HepG2 (cell line): Measurements from ENCODE around the gene TLE2. TPM values are rescaled to one million over a fixed set of nuclear protein-coding genes. Genes with fewer than 3 reads are reported as not detected.

Experiments used
- ATAC-seq: fragments of 200-7000 bp; cut with Tn5 transposase; 3 replicates; pipeline ENCODE4 v1.9.1; 2020; ENCODE audit warnings: mild to moderate bottlenecking, moderate library complexity
- BruUV-seq: library from RNA; stranded (reverse); fragments of 400-500 nt; replicated peaks from 2 replicates; lab custom pipeline; 2021; lab: Mats Ljungman, UMichigan
- CTCF ChIA-PET: fragments of 300-600 bp; formaldehyde crosslinking; extraction: SDS; loops from one replicate; lab custom pipeline; 2021; ENCODE audit warnings: low total read pairs, inconsistent platforms, low intra/inter-chr PET ratio; lab: Yijun Ruan, JAX
- POLR2A ChIA-PET: fragments of 350-600 bp; sonication (Branson Sonifier 250); formaldehyde crosslinking; loops from one replicate; lab custom pipeline; 2020; ENCODE audit warnings: antibody characterized with exemption, inconsistent platforms; lab: Yijun Ruan, JAX
- DNase-seq: peaks from one replicate; pipeline ENCODE4 v3.0.0-alpha.2; 2015; ENCODE audit warnings: low spot score
- FAIRE-seq: peaks from 3 replicates; lab custom pipeline; 2011; peaks lifted over from hg19 to GRCh38; lab: Jason Lieb, UNC
- H2AFZ ChIP-seq: one replicate; pipeline ENCODE4 v1.6.1; 2011; ENCODE audit warnings: low read length, inconsistent platforms
- H3K27ac ChIP-seq: fragments of 300-600 bp; 3 replicates; pipeline ENCODE4 v1.8.0; 2011; ENCODE audit warnings: mixed run types, mild to moderate bottlenecking, mixed read lengths, low read length, inconsistent platforms; ENCODE audit not compliant: insufficient read depth; ENCODE audit errors: extremely low read length
- H3K27me3 ChIP-seq, 2 experiments: fragments of 200-600 bp in 1 of 2; 2 replicates in 1 of 2; 3 replicates in 1 of 2; pipeline versions ENCODE4 v1.6.0 to v1.8.0; 2011; ENCODE audit warnings: low read length in 2 of 2, mild to moderate bottlenecking in 2 of 2, moderate library complexity in 2 of 2, inconsistent platforms in 1 of 2; ENCODE audit not compliant: insufficient read depth in 2 of 2, control insufficient read depth in 1 of 2
- H3K36me3 ChIP-seq, 2 experiments: fragments of 200-600 bp in 1 of 2; replicated peaks in 1 of 2; 2 replicates in 1 of 2; 3 replicates in 1 of 2; pipeline versions ENCODE4 v1.5.1 to v1.8.0; 2011; ENCODE audit warnings: low read length in 2 of 2, inconsistent platforms in 1 of 2; ENCODE audit not compliant: insufficient read depth in 2 of 2, control insufficient read depth in 1 of 2
- H3K4me1 ChIP-seq: 2 replicates; pipeline ENCODE4 v1.5.1; 2012; ENCODE audit warnings: low read length, inconsistent platforms; ENCODE audit not compliant: insufficient read depth
- H3K4me2 ChIP-seq: 2 replicates; pipeline ENCODE4 v1.6.0; 2011; ENCODE audit warnings: low read depth, low read length, inconsistent platforms
- H3K4me3 ChIP-seq, 3 experiments: fragments of 200-600 bp in 1 of 3; sonication (generic), shearing (Covaris generic) in 1 of 3; replicated peaks in 1 of 3; 2 replicates each; pipeline ENCODE4 v1.5.1; 2011 to 2016; ENCODE audit warnings: low read length in 3 of 3, inconsistent platforms in 2 of 3, low read depth in 2 of 3, mild to moderate bottlenecking in 2 of 3, control low read depth in 1 of 3, mixed read lengths in 1 of 3; ENCODE audit not compliant: insufficient read depth in 1 of 3
- H3K79me2 ChIP-seq: one replicate; pipeline ENCODE4 v1.6.1; 2011; ENCODE audit warnings: low read length, inconsistent platforms; ENCODE audit not compliant: insufficient read depth
- H3K9ac ChIP-seq: 2 replicates; pipeline ENCODE4 v1.6.0; 2011; ENCODE audit warnings: mild to moderate bottlenecking, low read depth, low read length, inconsistent platforms; ENCODE audit not compliant: insufficient read depth
- H3K9me3 ChIP-seq: 2 replicates; pipeline ENCODE4 v1.5.1; 2012; ENCODE audit warnings: mild to moderate bottlenecking, low read length
- H4K20me1 ChIP-seq: 2 replicates; pipeline ENCODE4 v1.6.0; 2011; ENCODE audit warnings: inconsistent platforms, mild to moderate bottlenecking, low read length, moderate library complexity; ENCODE audit not compliant: insufficient read depth
- FOXA3 ChIP-seq: IDR thresholded peaks from 2 replicates; pipeline ENCODE4 v1.6.1; 2016; ENCODE audit warnings: missing genetic modification reagents, missing compliant biosample characterization
- FOXC1 ChIP-seq: sonication (generic); formaldehyde crosslinking; IDR thresholded peaks from 2 replicates; pipeline ENCODE4 v1.8.0; 2022; ENCODE audit warnings: mild to moderate bottlenecking, missing genetic modification reagents, borderline replicate concordance
- GATAD2A ChIP-seq: IDR thresholded peaks from 2 replicates; pipeline ENCODE4 v1.6.1; 2016
- NCOA5 ChIP-seq: sonication (generic); formaldehyde crosslinking; IDR thresholded peaks from 2 replicates; pipeline ENCODE4 v1.4.0; 2020; ENCODE audit warnings: missing genetic modification reagents
- NFATC3 ChIP-seq: sonication (generic); formaldehyde crosslinking; IDR thresholded peaks from 2 replicates; pipeline ENCODE4 v1.5.1; 2020; ENCODE audit warnings: mild to moderate bottlenecking, missing genetic modification reagents
- NR2F2 ChIP-seq: IDR thresholded peaks from 2 replicates; pipeline ENCODE4 v1.6.1; 2012; ENCODE audit warnings: low read depth, inconsistent platforms, borderline replicate concordance
- PAWR ChIP-seq: sonication (generic); formaldehyde crosslinking; IDR thresholded peaks from 2 replicates; pipeline ENCODE4 v1.4.0; 2020; ENCODE audit warnings: missing genetic modification reagents, mild to moderate bottlenecking, borderline replicate concordance
- SAP130 ChIP-seq: IDR thresholded peaks from 2 replicates; pipeline ENCODE4 v1.6.1; 2016; ENCODE audit warnings: low read depth
- SIX4 ChIP-seq: sonication (generic); formaldehyde crosslinking; IDR thresholded peaks from 2 replicates; pipeline ENCODE4 v1.4.0; 2020; ENCODE audit warnings: missing genetic modification reagents
- SMAD9 ChIP-seq: sonication (generic); formaldehyde crosslinking; IDR thresholded peaks from 2 replicates; pipeline ENCODE4 v1.5.1; 2020; ENCODE audit warnings: mild to moderate bottlenecking, missing genetic modification reagents
- YY1 ChIP-seq: IDR thresholded peaks from 2 replicates; pipeline ENCODE4 v1.6.1; 2011; ENCODE audit warnings: low read length, low read depth, moderate library complexity, mild to moderate bottlenecking; ENCODE audit not compliant: insufficient read depth, insufficient replicate concordance
- ZNF552 ChIP-seq: sonication (generic); formaldehyde crosslinking; IDR thresholded peaks from 2 replicates; pipeline ENCODE4 v1.9.0; 2022; ENCODE audit warnings: missing genetic modification reagents, mild to moderate bottlenecking, borderline replicate concordance
- ZNF605 ChIP-seq: sonication (generic); formaldehyde crosslinking; IDR thresholded peaks from 2 replicates; pipeline ENCODE4 v1.8.0; 2022; ENCODE audit warnings: mild to moderate bottlenecking, missing genetic modification reagents
- ZNF772 ChIP-seq: sonication (generic); formaldehyde crosslinking; IDR thresholded peaks from 2 replicates; pipeline ENCODE4 v1.5.0; 2020; ENCODE audit warnings: mild to moderate bottlenecking, missing genetic modification reagents
- WGBS: methylation state at CpG from one replicate; pipeline ENCODE4 v1.1.6; 2017; ENCODE audit warnings: low lambda C conversion rate; 5-methylcytosine and 5-hydroxymethylcytosine counted together
- in situ Hi-C: cut with HindIII; loops from 2 replicates; pipeline ENCODE4 v1.10.0; 2017; ENCODE audit warnings: low pct_unique_long_range_greater_than_20kb; ENCODE audit not compliant: extremely low pct_ligation_motif_present
- intact Hi-C: fragments of 100-400 bp; cut with micrococcal nuclease; formaldehyde crosslinking; loops from one replicate; pipeline ENCODE4 v1.10.0; 2022; ENCODE audit not compliant: unreplicated experiment
- polyA plus RNA-seq, 8 experiments: library from polyadenylated mRNA; depleted of rRNA in 3 of 8; stranded (reverse) in 7 of 8; unstranded in 1 of 8; fragments of >200 nt; fragmentation: Illumina TruSeq in 4 of 8; extraction: Trizol in 4 of 8; gene quantifications; 2 replicates each; pipeline versions ENCODE4 v1.2.1 to v1.2.3, GENCODE V29; 2011 to 2016; ENCODE audit warnings: low read depth in 4 of 8, missing spikeins in 1 of 8, mixed read lengths in 1 of 8; ENCODE audit not compliant: insufficient read depth in 1 of 8
- total RNA-seq, 5 experiments: library from RNA; depleted of rRNA; stranded (reverse); fragments of >200 nt; fragmentation: Illumina TruSeq; extraction: Trizol; gene quantifications; 2 replicates each; pipeline ENCODE4 v1.2.3, GENCODE V29; 2016; ENCODE audit warnings: low read depth in 1 of 5
- TF ChIP-seq, protein P1 (sequence below): IDR thresholded peaks from 2 replicates; pipeline ENCODE4 v1.6.1; 2016; ENCODE audit warnings: low read depth, control low read depth
- TF ChIP-seq, protein P2 (sequence below): sonication (generic); formaldehyde crosslinking; IDR thresholded peaks from 2 replicates; pipeline ENCODE4 v1.4.0; 2020; ENCODE audit warnings: missing genetic modification reagents, borderline replicate concordance

TLE2 gene
- total and polyA plus RNA-seq, 2 of the 13 experiments (the other 11 are each of a cell fraction or from before 2014, with no cell fraction given), result 0.07 to 0.81 TPM

GRCh38 chr19:2993579-2993978 lies 35.5 kb downstream of the TLE2 start:
- Histone ChIP-seq H3K27me3 (peaks cover 1 to 28% of the 10 kb centered on the region in 2 experiments; a peak in 3 of 5 replicates), H3K36me3 (no peaks in the 10 kb centered on the region), H3K9me3 (no peaks in the 10 kb centered on the region), H2AFZ (no peak overlapping the region), H3K4me2 (no peak overlapping the region), H3K4me3 (no peak overlapping the region), H4K20me1 (no peaks in the 10 kb centered on the region), H3K79me2 (no peaks in the 10 kb centered on the region), H3K4me1 (no peaks in the 10 kb centered on the region), H3K9ac (no peak overlapping the region), H3K27ac (no peak overlapping the region)
- 50% methylated on average over 9 of the region's 9 CpGs for WGBS
- TF ChIP-seq SAP130 (CRISPR knock-in tag), result no peak
- TF ChIP-seq ZNF605 (CRISPR knock-in tag), result no peak
- TF ChIP-seq GATAD2A, result no peak
- TF ChIP-seq NFATC3 (CRISPR knock-in tag), result no peak
- TF ChIP-seq NCOA5 (CRISPR knock-in tag), result no peak
- TF ChIP-seq PAWR (CRISPR knock-in tag), result no peak
- TF ChIP-seq ZNF772, result no peak
- in situ Hi-C loops, result no loop called here
- ChIA-PET POLR2A (no interaction called here), CTCF (no interaction called here)
- intact Hi-C loops, result no loop called here
- FAIRE-seq, result no peak
- no peak for ATAC-seq
- DNase-seq, result no peak
- BruUV-seq, result no TSS peak

DNA sequence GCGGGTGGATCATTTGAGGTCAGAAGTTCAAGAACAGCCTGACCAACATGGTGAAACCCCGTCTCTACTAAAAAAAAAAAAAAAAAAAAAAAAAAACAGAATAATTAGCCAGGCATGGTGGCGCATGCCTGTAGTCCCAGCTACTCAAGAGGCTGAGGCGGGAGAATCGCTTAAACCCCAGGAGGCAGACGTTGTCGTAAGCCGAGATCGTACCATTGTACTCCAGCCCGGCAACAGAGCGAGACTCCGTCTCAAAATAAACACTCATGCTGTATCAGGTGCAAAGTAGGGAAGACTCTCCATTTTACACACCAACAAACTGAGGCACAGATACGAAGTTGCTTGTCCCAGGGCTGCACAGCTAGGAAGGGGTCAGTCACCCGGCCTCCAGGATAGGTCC lies 36.1 kb downstream of the TLE2 start:
- Histone ChIP-seq H3K4me3 (no peak overlapping the region), H3K9ac (no peak overlapping the region), H3K36me3 (no peaks in the 10 kb centered on the region), H3K9me3 (no peaks in the 10 kb centered on the region), H3K4me1 (peaks cover 1% of the 10 kb centered on the region), H3K4me2 (no peak overlapping the region), H4K20me1 (no peaks in the 10 kb centered on the region), H3K79me2 (no peaks in the 10 kb centered on the region), H3K27ac (no peak overlapping the region), H3K27me3 (peaks cover 1 to 31% of the 10 kb centered on the region in 2 experiments; a peak in 3 of 5 replicates), H2AFZ (no peak overlapping the region)
- CTCF ChIA-PET, result no interaction called here
- in situ Hi-C loops, result no loop called here
- no peak for ATAC-seq
- BruUV-seq, result no TSS peak
- DNase-seq, result no peak
- FAIRE-seq, result no peak
- 35% methylated on average over 13 of the region's 14 CpGs for WGBS
- POLR2A ChIA-PET, result no interaction called here
- intact Hi-C loops, result no loop called here
- TF ChIP-seq, protein P1, sequence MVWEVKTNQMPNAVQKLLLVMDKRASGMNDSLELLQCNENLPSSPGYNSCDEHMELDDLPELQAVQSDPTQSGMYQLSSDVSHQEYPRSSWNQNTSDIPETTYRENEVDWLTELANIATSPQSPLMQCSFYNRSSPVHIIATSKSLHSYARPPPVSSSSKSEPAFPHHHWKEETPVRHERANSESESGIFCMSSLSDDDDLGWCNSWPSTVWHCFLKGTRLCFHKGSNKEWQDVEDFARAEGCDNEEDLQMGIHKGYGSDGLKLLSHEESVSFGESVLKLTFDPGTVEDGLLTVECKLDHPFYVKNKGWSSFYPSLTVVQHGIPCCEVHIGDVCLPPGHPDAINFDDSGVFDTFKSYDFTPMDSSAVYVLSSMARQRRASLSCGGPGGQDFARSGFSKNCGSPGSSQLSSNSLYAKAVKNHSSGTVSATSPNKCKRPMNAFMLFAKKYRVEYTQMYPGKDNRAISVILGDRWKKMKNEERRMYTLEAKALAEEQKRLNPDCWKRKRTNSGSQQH (CRISPR knock-in tag), result no peak
- TF ChIP-seq FOXA3 (CRISPR knock-in tag) (no peak), SIX4 (no peak), YY1 (no peak), ZNF552 (CRISPR knock-in tag) (no peak), SMAD9 (no peak), NR2F2 (no peak), FOXC1 (CRISPR knock-in tag) (no peak)
- TF ChIP-seq, protein P2, sequence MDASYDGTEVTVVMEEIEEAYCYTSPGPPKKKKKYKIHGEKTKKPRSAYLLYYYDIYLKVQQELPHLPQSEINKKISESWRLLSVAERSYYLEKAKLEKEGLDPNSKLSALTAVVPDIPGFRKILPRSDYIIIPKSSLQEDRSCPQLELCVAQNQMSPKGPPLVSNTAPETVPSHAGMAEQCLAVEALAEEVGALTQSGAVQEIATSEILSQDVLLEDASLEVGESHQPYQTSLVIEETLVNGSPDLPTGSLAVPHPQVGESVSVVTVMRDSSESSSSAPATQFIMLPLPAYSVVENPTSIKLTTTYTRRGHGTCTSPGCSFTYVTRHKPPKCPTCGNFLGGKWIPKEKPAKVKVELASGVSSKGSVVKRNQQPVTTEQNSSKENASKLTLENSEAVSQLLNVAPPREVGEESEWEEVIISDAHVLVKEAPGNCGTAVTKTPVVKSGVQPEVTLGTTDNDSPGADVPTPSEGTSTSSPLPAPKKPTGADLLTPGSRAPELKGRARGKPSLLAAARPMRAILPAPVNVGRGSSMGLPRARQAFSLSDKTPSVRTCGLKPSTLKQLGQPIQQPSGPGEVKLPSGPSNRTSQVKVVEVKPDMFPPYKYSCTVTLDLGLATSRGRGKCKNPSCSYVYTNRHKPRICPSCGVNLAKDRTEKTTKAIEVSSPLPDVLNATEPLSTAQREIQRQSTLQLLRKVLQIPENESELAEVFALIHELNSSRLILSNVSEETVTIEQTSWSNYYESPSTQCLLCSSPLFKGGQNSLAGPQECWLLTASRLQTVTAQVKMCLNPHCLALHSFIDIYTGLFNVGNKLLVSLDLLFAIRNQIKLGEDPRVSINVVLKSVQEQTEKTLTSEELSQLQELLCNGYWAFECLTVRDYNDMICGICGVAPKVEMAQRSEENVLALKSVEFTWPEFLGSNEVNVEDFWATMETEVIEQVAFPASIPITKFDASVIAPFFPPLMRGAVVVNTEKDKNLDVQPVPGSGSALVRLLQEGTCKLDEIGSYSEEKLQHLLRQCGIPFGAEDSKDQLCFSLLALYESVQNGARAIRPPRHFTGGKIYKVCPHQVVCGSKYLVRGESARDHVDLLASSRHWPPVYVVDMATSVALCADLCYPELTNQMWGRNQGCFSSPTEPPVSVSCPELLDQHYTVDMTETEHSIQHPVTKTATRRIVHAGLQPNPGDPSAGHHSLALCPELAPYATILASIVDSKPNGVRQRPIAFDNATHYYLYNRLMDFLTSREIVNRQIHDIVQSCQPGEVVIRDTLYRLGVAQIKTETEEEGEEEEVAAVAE (CRISPR knock-in tag), result no peak
